HG03457 (cell line): ENCODE results near the gene AKAP13.

ENCODE experiments used
- ATAC-seq: cut with Tn5 transposase; IDR thresholded peaks from one replicate; pipeline ENCODE4 v1.9.1; 2021; ENCODE audit warnings: moderate number of reproducible peaks; ENCODE audit not compliant: unreplicated experiment

AKAP13 gene

GRCh38 chr15:85761635-85762034, 381.2 kb downstream of the AKAP13 start:
- no peak for ATAC-seq

DNA sequence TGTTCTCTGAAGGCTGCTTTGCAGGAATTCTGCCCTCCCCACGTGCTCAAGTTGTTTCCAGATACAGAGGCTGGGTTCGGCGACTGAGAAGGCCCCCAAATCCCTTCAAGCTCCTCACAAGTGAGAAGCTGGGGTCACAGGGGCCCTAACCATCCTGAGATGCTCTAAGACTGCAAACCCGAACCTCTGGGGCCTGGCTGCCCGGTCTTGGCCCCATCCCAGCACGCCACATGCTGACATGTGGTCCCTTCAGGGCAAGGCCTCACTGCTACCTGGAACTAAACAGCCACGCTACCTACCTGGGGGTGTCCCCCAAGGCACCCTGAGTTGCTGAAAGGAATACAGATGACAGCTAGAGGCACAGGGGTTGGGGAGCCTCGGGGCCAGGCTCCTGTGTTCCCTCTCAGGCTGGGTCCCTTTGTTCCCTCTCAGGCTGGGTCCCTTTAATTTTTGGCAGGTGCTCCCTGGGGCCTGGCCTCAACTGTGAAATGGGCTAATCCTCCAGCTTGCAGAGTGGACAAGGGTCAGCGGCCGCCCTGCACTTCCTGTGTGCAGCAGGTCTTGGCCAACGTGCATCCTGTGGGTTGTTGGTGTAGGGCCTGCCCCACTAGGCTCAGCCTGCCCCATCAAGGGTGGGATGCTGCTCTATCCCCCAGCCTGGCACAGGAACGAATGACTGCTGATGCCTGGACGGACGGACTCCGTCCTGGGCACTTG, 381.8 kb downstream of the AKAP13 start:
- no peak for ATAC-seq

DNA sequence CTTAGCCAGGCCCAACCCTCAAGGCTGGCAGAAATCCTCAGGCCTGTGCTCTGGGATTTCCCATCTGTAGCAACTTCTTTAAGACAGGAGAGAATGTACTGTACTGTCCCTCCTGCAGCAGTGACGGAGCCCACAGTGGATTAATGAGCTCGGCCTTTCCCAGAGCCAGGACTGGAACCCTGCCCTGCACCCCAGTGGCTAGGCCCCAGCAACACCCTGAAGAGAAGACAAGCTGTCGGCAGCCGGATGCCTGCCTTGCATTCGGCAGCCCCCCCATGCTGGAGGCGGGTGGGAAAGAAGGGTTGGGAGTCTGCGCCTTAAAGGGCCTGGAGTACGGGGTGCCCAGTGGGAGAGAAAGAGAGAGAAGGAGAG, 382.3 kb downstream of the AKAP13 start:
- ATAC-seq: no peak

DNA sequence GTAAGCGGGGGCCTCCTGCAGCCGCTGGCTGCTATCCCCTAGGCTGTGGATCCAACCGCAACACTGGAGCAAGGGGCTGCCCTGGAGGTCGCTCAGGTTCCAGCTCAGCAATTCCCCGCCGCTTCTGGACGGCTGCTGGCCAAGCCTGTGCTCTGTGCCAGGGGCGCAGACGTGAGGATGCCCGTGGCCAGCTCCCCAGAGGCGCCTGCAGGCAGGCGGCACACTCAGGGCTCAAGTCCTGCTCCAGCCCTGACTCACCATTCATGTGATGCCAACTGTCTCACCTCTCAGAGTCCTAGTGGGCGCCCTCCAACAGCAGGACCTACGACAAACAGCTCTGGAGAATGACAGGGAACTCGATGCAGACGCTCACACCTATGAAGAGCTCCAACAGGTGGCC, 382.8 kb downstream of the AKAP13 start:
- ATAC-seq: no peak

- no peak for ATAC-seq
Observed at GRCh38 chr15:85763673-85764633, 383.6 kb downstream of the AKAP13 start.

- no peak for ATAC-seq
Observed at GRCh38 chr15:85764649-85765277, 384.4 kb downstream of the AKAP13 start.

GRCh38 chr15:85766001-85766831, 385.8 kb downstream of the AKAP13 start:
- ATAC-seq: no peak

- ATAC-seq: no peak
Observed at GRCh38 chr15:85767785-85768529, 387.6 kb downstream of the AKAP13 start.

GRCh38 chr15:85768595-85769168, 388.3 kb downstream of the AKAP13 start:
- no peak for ATAC-seq

GRCh38 chr15:85769182-85769900, 388.9 kb downstream of the AKAP13 start:
- no peak for ATAC-seq

- no peak for ATAC-seq
Observed at GRCh38 chr15:85770096-85771041, 390.0 kb downstream of the AKAP13 start.

DNA sequence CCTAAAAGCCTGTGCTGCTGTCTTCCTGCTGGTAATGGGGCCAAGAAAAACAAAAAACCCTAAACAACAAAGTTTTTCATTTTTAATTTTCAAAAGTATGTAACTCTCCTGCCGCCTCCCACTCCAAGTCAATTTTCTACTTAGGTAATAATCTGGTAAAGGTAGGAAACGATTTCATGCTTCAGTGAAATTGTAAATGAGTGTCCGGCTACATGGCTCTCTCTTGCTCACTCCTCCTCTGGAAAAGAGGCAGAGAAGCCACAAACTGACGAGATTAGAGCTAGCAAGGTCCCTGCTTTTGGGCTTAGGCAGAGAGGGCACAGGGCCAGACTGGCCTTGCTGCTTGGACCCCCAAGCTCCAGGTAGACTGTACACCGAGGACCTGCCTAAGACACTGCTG, 390.9 kb downstream of the AKAP13 start:
- ATAC-seq: no peak

GRCh38 chr15:85771781-85772445, 391.5 kb downstream of the AKAP13 start:
- no peak for ATAC-seq

DNA sequence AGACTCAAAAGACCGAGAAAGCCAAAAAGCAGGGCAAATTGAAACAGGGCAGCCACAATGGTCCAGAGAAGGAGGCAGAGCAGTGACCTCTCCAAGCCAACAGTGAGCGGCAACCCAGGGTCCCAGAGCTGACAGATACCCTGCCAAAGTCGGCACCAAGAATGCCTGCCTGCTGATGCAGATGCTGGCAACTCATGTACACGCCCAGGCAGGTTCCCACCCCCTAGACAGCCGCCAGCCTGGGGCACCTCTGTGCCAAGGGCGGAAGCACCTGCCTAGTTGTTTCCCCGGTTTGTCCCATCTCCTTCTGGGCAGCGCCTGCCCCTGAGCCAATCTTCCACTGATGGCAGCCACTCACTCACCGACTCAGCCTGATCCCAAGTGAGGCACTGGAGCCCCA, 392.3 kb downstream of the AKAP13 start:
- ATAC-seq: no peak

DNA sequence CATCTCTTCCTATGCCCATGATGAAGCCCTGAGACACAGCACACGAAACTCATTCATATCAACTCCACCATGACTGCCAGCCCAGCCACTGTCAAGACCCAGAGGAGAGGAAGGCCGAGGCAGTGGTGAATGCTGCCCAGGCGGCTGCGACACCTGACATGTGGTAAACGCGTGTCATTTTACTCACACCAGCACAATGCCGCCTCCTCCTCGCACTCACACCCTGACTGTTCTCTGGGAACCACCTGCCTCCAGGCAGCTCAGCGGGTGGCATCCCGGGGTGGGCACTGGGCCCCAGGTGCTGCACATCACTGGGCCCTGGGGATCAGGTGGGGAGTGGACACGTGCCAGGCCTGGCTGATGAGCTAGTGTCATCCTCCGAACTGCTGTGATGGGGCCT, 392.8 kb downstream of the AKAP13 start:
- ATAC-seq: no peak

DNA sequence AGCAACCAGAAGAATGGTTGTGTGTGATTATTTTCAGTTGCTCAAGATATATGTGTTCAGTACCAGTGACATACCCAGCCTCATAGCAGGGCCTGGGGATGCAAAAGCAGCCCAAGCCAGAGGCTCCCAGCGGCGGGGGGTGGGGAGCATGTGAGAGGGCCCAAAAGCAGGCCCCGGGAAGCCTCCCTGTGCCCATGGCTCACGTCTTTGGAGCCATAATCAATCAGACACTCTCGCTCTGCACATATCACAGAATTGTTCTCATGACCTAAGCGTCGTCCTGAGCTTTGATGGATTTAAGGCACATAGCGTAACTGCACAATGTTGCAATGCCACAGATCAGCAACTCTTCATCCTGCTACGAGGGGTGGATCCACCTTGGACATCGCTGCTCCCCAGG, 393.6 kb downstream of the AKAP13 start:
- no peak for ATAC-seq
